Fibroblast of upper back skin (primary cell): ENCODE results near the gene SLC26A9.
"Not testable (repeated sequence)": the region's sequence is repeated elsewhere in the genome, so short reads cannot be mapped to it uniquely, and the experiment has no call there.

ENCODE experiments used
- DNase-seq: peaks from one replicate; pipeline ENCODE4 v3.0.0-alpha.2; 2013

The SLC26A9 gene

DNA sequence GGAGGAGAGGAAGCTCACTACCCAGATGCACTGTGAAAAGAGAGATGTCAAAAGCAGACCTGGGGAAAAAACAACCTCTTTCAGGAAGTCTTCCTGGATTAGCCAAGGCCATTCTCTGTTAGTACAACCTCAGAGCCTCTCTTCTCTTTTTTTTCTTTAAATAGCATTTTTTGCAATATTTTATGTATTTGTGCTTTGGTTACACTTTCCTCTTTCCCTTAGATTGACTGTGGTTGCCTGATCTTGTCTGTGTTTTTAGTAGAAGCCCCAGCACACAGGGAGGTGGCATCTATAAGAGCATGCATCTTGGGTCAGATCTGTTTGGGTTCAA, 18.8 kb downstream of the SLC26A9 start:
- no peak for DNase-seq

DNA sequence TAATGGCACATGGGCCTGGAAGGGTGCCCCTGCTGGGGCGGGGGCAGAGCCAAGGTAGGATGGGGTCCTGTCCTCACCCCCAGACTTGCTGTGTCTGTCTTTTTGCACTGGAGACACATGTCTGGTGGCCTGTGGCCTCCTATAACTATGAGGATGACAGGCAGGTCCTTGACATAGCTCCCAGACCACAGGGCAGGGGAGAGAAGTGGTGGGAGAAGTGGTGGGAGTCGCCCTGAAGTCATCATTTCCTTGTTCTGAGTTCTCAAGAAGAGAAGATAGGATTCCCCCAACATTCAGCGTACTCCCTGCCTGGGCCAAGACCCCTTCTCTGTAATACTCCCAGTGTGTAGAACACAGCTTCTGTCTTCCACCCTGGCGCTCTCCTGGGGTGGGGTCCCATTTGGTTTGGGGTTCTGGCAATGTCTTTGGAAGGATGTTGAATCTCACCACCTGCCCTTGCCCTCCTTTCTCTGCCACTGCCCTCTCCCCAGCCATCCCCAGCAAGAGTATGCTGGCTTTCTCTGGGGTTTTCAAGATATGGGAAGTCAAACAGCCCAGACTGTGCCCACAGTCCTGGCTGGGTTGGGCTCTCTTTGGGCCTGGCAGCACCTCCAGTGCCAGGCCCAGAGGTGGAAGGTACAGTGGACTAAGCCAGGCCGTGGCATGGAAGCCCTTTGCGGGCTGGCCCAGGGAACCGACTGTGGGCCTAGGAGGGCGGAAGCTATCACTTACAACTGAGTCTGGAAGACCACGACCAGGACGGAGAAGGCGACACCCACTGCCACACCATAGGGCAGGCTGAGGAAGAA, 19.4 kb downstream of the SLC26A9 start:
- DNase-seq: no peak

DNA sequence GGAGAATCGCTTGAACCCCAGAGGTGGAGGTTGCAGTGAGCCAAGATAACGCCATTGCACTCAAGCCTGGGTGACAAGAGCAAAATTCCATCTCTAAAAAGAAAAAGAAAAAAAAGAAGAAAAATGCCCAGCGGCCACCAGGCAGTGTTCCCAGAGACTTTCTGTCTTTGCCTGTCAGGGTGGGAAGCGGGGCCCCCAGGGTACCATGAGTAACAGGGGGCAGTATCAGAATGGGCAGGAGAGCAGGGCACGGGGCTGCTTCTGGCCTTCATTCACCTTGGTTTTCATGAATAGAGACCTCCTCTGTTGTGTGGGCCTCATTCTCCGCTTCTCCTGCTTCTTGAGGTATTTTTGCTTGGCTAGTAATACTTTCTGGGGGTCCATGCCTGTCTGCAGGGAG, 20.4 kb downstream of the SLC26A9 start:
- DNase-seq: no peak

DNA sequence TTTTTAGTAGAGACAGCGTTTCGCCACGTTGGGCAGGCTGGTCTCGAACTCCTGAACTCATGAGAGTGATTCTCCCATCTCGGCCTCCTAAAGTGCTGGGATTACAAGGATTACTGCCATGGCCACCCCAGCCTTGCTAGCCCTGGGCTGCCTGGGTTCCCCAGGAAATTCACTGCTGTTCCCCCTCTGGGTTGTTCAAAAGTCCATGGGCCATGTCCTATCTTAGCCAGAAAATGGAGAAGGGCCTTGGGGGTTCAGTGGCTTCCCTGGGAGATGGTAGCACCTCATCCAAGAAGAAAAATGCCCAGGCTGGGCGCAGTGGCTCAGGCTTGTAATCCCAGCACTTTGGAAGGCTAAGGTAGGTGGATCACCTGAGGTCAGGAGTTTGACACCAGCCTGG, 20.9 kb downstream of the SLC26A9 start:
- DNase-seq: no peak

DNA sequence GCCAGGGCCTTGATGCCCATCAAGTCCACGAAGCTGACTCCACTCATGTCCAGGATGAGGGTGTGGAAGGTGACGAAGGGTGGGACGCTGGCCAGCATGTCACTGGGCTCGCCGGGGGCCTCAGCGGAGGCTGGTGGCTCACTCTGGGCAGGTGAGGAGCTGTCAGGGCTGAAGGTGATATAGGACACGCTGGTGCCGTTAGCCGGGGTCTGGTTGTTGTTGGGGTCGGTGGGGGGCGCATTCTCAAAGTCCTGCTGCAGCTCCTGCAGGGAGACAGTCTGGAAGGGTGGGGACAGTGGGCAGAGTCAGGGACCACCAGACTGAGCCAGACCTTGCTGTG, 21.7 kb downstream of the SLC26A9 start:
- no peak for DNase-seq

DNA sequence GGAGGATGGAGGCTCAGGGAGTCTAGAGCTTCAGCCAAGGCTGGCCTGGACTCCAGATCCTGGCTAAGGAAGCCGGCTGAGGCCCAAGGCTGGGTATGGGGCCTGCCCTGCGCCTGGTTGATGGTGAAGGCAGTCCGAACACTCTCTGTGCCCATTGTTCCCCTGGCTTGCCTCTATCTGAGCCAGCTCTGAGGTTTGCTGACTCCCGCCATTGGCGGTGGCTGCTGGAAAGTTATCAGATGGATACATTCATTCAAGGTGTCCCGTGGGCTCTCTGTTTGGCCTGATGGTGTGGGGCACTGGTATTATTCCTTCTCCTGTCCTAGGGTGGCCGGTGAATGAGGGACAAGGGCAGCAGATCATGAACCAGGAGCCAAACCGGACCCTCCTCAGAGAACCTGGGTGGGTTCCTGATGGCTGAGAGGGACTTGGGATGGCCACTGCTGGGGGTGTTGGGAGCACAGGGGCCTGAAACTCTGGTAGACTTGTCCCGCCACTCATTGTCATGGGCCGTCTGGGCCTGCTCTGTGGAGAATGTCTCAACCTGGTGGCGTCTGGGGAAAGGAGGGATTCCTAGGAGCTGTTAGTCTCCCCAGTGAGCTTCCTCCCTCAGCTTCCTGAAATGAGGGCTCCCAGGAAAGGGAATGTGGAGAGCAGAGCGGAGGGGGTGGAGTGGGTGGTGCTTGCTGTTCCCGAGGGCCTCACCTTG, 22.2 kb downstream of the SLC26A9 start:
- no peak for DNase-seq

DNA sequence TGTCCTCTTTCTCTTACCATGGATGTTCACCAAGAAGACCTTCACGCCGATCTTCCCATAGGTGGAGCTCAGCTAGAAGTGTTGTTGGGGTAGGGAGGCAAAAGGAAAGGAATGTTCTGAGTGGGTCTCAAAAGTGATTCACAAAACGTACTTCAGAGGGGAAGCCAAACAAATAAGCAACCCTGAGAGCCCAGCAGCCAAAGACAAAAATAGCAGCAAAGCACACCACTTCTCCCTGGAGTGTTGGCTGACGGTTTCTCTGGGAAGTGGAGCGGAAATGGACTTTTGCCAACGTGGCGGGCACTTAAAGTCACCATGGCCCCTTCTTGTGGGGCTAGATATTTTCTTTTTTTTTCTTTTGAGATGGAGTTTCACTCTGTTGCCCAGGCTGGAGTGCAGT, 23.1 kb downstream of the SLC26A9 start:
- peak; percentile 52 for DNase-seq

DNA sequence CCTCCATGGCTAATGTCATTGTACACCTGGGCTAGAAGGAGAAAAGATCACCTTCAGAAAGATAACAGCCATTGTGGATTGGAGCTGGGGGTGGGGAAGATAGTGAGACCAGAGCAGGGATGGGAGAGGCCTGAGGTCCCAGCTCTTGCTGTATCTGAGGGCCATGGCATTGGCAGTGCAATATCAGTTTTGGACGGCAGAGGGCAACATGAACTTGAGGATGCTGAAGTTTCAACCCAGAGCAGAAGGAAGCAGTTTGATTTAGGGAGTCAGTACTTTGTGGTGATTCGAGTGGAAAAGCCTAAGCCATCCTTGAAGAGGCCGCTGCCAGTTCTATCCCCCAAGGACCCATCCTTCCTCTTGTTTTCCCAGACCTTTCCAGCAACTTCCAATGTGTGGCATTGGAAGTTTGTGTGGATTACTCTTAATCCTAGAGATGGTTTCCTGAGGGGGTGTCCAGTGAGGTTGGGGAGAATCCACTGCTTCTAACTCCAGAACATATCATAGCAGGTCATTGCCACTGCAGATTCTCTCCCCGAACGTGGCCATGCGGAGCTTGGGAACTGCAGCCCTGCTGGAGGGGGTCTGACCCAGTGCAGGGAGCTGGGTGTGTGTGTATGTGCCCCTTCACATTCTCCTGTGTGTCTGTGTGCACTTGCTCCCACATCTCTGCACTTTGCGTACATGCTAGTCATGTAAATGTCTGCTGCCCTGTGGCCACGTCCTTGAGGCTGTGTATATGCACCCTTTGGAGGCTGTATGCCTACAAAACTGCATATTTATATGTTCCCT, 24.1 kb downstream of the SLC26A9 start:
- DNase-seq: peak; percentile 84

DNA sequence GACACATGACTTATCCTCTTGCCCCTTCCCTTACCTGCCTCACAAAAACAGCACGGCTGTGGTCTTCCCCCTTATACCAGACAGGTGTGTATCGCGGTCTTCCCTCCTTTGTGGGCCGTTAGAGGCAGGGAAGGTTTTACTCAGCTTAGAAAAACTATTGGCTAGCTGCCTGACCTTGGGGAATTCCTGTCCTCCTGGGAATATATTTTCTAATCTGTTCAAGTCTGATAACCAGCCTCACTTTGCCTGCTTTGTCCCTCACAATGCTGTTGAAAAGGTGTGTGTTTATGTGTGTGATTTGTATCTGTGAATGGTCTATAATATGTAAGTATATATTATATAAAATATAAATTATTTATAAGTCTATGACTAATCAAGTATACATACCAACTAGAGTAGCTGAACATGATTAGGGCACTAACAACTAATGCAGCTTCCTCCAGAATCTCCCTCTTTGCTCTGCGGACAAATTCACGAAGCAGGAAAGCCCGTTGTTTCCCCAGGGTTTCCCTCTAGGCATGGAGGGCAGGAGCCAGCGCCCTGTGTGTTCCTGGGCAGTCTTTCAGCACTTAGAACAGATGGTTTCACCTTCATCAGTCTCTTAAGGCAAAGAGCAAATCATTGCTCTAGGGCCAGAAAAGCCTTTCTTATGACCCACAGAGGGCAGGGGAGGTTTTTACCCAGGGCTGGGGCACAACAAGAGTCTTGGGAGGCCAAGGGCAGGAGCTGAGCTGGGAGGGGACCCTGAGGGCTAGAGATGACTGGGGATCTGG, 25.6 kb downstream of the SLC26A9 start:
- no peak for DNase-seq

DNA sequence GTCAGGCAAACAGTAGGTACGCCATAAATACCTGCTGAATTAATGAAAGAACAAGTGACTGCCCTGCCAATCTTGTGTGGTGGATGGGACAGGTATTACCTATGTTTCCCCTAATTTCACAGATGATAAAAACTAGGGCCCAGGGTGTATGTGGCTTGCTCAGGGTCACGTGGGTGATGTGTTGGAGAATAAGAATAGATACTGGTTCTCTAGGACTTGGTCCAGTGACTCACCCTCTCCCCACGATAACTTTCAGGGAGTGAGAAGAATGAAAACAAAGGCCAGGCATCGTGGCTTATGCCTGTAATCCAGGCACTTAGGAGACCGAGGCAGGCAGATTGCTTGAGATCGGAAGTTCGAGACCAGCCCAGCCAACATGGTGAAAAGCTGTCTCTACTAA, 26.7 kb downstream of the SLC26A9 start:
- peak; percentile 30 for DNase-seq

DNA sequence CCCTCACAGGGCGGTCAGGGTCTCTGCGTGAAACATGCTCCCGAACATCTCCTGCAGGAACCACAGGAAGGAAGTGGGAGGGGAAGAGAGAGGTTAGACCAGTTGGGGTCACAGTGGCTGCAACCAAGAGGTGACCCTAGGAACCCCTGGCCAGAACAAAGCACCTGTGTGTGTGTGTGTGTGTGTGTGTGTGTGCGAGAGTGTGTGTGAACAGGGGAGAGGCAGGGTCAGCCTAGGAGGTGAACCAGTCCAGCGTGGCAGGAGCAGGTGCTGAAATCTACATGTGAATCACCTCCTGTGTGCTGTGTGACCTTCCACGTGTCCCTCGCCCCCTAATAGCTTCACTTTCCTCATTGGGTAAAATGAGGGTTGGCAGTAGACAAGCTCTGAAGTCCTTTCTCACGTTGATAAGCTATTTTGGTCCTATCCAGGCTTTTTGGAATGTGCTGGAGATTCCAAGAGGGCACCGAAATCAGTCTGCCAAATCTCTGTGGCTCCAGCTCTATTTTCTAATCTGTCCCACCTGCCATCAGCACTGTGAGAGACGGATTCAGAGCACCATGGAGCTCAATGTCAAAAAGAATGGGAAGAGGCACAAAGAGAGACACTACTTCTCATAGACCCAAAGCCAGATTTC, 27.8 kb downstream of the SLC26A9 start:
- DNase-seq: no peak

DNA sequence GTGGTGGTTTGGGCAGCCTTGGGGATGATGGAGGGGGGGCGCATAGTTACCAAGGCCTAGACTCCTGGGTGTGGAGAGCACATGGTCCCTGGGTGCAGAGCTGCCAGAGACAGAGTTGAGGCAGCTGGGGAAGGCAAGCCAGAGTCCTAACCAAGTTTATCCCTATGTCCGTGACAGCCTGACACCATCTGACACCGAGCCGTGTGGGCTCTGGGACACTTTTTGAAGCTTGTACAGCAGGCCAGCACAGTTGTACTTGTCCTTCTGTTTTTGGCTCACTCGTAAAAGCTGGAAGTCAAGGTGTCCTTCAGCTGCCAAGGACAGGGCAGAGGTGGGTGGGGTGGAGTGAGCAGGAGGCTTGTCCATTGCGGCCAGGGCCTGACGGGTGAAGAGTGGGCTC, 28.5 kb downstream of the SLC26A9 start:
- no peak for DNase-seq

DNA sequence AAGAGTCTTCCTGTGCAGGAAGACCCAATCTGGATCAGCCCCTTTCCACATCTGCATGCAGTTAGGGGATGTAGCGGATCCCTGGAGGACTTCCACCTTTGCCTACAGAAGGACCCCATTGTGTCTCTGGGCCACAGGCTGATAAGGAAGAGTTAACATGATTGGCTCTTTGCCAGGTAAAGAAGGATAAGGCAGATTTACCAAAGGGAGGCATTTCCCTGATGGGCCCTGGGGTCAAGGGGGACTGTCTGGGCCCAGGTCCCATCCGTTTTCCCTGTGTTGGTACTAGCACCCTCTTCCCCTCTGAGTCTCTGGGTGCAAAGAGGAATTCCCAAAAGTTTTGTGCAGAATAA, 29.1 kb downstream of the SLC26A9 start:
- DNase-seq: no peak

DNA sequence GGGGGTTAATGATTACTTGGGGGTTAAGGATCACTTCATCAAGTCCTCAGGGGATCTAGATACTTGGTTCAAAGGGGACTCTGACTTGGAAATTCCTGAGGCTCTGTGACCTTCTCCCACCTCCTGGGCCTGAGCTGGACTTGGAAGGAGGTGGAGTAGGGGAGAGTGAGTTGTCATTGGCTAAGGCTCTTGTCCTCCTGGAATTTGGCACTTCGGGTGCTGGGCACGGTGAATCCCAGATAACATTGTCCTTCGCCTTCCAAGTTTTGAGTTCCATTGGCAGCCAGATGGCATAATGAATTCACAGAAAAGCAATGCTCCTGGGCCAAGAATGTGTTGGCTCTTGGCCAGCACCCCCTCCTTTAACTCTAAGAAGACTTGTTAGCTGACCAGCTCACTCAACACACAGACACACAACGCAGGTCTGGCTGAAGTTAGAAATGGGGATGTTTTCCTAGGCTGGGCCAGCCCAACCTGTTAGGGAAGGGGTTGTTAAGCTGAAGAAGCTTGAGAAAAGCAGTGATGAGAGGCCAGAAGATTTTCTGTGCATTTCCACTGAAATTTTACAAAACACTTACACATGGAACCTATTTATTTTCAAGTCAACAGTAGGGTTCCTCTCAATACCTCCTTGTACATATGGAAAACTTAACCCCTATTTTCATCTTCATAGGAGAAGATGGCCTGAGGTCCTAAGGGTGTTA, 29.7 kb downstream of the SLC26A9 start:
- DNase-seq: peak; percentile 49

DNA sequence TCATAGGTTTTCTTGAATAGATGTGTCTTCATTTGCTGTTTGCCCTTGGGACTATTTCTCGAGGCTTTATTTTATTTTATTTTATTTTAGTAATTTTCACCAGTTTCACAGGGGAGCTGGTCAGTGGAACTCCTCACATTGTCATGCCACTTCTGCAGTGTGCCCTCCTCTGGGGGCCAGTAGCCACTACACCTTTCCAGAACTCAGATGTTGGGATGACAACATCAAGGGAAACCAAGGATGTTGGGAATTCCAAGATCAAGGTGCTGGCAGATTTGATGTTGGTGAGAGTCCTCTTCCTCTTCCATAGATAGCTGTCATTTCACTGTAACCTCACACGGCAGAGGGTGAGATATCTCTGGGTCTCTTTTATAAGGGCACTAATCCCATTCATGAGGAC, 35.5 kb downstream of the SLC26A9 start:
- DNase-seq: peak; percentile 66

DNA sequence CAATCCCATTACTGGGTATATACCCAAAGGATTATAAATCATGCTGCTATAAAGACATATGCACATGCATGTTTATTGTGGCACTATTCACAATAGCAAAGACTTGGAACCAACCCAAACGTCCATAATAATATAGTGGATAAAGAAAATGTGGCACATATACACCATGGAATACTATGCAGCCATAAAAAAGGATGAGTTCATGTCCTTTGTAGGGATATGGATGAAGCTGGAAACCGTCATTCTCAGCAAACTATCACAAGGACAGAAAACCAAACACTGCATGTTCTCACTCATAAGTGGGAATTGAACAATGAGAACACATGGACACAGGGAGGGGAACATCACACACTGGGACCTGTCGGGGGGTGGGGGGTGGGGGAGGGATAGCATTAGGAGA, 38.2 kb downstream of the SLC26A9 start:
- not testable (repeated sequence) for DNase-seq

DNA sequence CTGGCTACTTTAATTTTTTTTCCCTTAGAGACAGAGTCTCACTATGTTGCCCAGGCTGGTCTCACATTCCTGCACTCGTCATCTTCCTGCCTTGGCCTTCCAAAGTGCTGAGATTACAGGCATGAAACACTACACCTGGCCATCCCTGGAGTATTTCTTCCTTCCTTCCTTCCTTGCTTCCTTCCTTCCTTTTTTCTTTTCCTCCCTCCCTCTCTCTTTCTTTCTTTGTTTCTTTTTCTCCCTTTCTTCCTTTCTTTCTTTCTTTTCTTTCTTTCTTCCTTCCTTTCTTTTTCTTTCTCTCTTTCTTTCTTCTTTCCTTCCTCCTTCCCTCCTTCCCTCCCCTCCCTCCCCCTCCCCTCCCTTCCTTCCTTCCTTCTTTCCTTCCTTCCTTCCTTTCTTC, 46.9 kb downstream of the SLC26A9 start:
- DNase-seq: no peak

DNA sequence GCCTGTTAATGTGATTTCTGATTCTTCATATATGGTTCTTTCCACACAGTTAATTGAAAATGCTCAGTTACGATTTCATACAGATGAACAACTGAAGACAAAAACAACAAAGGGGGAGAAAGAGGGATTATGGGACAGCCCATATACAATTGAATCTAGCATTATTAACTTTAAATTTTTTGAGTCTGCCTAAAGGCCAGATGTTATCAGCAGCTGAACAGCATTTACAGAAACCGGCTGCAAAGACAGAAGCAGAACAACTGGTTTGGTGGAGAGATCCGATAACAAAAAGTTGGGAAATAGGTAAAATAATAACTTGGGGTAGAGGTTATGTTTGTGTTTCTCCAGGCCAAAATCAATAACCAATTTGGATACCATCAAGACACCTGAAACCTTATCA, 49.1 kb downstream of the SLC26A9 start:
- not testable (repeated sequence) for DNase-seq

DNA sequence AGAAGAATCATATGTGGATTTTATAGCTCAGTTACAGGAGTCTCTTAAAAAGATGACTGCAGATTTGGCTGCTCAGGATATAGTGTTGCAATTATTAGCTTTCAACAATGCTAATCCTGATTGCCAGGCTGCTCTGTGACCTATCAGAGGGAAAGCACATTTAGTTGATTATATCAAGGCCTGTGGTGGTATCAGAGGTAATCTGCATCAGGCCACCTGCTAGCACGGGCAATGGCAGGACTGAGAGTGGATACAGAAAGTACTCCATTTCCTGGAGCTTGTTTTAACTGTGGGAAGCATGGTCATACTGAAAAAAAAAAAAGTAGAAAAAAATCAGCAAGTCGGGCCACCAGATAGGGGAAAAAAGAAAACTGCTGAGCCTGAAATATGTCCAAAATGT, 51.1 kb downstream of the SLC26A9 start:
- not testable (repeated sequence) for DNase-seq

DNA sequence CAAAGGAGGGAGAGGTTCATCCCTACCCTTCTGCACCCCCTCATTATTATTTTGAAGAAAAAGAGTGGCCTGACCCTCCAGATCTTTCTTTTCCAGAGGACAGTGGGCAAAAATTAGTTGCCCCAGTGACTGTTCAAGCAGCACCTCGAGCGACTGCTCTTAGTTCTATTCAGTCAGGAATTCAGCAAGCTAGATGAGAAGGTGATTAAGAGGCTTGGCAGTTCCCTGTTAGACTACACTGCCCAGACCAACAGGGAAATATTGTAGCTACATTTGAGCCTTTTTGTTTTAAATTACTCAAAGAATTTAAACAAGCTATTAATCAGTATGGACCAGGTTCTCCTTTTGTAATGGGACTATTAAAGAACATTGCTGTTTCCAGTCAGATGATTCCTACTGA, 51.8 kb downstream of the SLC26A9 start:
- peak; percentile 60 for DNase-seq

DNA sequence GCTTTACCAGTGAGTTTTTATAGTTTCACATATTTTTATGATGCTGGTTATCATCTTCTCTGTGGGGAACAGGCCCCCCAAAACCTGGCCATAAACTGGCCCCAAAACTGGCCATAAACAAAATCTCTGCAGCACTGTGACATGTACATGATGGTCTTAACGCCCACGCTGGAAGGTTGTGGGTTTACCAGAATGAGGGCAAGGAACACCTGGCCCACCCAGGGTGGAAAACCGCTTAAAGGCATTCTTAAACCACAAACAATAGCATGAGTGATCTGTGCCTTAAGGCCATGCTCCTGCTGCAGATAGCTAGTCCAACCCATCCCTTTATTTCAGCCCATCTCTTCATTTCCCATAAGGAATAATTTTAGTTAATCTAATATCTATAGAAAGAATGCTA, 52.6 kb downstream of the SLC26A9 start:
- not testable (repeated sequence) for DNase-seq

DNA sequence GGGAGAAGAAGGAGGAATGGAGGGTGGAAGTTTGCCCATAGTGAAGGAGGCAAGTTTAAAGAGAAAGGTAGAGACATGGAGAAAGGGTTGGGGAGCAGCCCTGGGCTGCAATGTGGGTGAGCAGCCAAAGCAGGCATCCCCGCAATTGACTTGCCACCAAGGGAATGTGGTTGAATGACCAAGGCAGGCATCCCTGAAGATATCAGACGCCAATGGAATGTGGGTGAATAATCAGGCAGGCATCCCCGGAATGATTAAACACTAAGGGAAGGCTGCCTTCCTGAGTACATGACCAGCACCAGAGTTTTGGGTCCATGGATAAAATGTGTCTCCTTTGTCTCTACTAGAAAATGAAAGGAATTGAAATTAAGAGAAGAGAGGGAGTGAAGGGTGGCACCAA, 53.5 kb downstream of the SLC26A9 start:
- DNase-seq: peak; percentile 93
